H1 (cell line): ENCODE measurements around the gene RBM26. TPM values are rescaled to one million over a fixed set of nuclear protein-coding genes. Genes with fewer than 3 reads are reported as not detected.

ENCODE experiments used
- BCL11A ChIP-seq, 2 experiments: IDR thresholded peaks; one replicate each; pipeline ENCODE4 v1.6.1; 2011; ENCODE audit warnings: low read depth in 2 of 2, low read length in 2 of 2, mild to moderate bottlenecking in 2 of 2
- EZH2 ChIP-seq: fragments of 200-600 bp; sonication (generic); IDR thresholded peaks from 2 replicates; pipeline ENCODE4 v1.7.1; 2012; ENCODE audit warnings: low read depth, mild to moderate bottlenecking, moderate library complexity, low read length, inconsistent platforms; ENCODE audit not compliant: severe bottlenecking
- POLR2AphosphoS5 ChIP-seq: IDR thresholded peaks from 2 replicates; pipeline ENCODE4 v1.6.1; 2011; ENCODE audit warnings: low read depth, low read length
- polyA plus RNA-seq, 7 experiments: library from polyadenylated mRNA; depleted of rRNA in 3 of 7; stranded (reverse) in 5 of 7; unstranded in 2 of 7; fragments of >200 nt in 5 of 7; fragments of 200-250 nt in 2 of 7; gene quantifications; 1 replicate in 5 of 7; 2 replicates in 1 of 7; 4 replicates in 1 of 7; pipeline versions ENCODE4 v1.2.1 to v1.2.3, GENCODE V29; 2011 to 2013; ENCODE audit warnings: missing spikeins in 2 of 7, mixed read lengths in 2 of 7
- total RNA-seq: library from RNA; stranded (reverse); fragmentation: NEBNext Ultra II Directional; extraction: Animal tissue kit (Norgen Biotek cat#: 25700); gene quantifications from 2 replicates; pipeline ENCODE4 v1.2.1, GENCODE V29; 2021

RBM26 gene
- total and polyA plus RNA-seq, 2 of the 8 experiments (the other 6 are each of a cell fraction or from before 2014, with no cell fraction given) = 20.3 to 65.5 TPM

DNA sequence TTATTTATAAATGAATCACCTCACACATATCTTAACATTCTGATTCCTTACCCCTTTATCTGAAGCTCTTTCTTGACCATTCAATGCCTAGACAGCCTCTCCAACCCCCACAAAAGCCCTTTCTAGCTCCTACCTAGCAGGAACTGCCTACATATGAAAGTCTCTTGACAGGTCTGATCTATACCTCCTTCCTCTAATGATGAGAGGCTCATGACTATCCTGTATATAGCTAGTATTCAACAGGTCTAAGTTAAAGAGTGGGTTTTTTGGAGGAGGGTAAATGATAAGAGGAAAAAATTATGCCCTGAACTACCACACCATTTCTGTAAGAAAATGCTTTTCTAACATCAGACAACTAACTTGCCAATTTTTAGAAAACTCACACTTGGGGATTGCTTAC lies 47.0 kb downstream of the RBM26 start (continued):
- TF ChIP-seq BCL11A (IDR thresholded peaks at IDR 0.05; ENCODE audit: low read depth in 2 of 2, low read length in 2 of 2) (no peak), POLR2AphosphoS5 (no peak), EZH2 (no peak)
